Measurements from ENCODE around the gene SFXN5.
"Not testable (repeated sequence)": the region's sequence is repeated elsewhere in the genome, so short reads cannot be mapped to it uniquely, and the experiment has no call there.

SFXN5 gene

DNA sequence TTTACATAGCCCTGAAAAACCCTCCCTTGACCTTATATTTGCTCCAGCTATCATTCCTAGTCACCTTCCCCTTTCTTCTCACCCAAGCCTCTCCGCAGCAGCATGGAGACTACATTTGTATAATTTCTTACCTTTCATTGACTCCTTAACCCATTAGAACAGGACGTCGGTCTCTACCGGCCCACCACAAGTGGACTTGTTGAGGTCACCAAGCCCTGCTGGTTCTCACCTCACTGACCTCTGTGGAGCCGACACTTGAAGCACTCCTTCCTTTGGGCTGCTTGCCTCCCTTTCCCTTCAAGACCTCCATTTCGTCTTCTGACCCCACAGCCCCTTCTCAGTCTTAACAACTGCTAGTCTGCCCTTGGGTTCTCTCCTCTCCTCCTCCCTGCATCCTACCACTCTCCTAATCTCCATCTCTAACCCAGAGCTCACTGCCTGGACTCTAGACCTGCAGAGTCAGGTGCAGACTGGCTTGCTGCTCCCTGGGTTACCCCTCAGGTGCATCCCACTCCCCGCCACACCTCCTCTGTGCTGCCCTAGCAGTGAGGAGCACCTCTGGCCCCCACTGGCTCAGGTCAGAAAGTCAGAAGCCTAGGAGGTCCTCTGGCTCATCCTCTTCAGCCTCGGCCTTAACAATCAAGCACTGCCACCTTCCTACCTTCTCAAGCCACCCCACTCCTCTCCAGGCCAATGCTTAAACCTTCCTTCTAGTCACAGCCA is 5.3 kb upstream of the SFXN5 start:
- no peak for DNase-seq

DNA sequence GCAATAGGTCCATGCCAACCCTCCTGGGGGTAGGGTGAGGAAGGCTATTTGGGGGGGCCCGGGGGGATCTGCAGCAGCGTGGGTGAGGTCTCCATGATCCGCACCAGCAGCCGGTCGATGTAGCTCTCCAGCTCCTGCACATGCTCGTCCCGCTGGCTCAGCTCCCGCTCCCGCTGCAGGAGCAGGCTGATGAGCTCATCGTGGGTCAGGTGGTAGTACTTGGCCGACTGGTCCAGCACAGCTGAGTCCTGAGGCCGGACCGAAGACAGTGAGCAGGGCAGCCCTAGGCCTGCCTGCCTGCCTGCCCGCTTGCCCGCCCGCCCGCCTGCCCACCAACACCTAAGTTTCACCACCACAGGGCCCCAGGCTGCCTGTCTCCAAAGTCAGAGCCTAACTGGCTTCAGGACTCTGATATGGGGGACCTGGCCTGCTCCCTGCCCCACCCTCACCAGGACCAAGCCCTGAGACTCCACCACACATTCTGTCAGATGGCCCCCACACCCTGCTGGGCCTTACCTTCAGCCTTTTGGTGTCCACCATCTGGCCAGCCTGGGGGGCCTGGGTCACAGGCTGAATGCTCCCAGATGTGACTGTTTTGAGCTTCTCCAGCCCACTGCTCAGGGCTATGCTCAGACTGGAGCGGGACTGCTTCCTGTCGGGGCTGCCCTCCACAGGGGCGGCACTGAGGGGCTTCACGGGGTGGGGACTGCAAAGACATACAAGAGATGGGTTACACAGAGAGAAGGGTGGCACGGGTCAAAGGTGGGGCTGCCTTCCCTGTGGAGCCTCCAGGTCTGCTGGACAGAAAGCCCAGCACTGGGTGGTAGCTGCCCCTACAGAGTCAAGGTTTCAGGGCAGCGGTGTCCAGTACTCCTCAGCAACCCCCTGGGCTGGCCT is 4.2 kb upstream of the SFXN5 start:
- no peak for DNase-seq

DNA sequence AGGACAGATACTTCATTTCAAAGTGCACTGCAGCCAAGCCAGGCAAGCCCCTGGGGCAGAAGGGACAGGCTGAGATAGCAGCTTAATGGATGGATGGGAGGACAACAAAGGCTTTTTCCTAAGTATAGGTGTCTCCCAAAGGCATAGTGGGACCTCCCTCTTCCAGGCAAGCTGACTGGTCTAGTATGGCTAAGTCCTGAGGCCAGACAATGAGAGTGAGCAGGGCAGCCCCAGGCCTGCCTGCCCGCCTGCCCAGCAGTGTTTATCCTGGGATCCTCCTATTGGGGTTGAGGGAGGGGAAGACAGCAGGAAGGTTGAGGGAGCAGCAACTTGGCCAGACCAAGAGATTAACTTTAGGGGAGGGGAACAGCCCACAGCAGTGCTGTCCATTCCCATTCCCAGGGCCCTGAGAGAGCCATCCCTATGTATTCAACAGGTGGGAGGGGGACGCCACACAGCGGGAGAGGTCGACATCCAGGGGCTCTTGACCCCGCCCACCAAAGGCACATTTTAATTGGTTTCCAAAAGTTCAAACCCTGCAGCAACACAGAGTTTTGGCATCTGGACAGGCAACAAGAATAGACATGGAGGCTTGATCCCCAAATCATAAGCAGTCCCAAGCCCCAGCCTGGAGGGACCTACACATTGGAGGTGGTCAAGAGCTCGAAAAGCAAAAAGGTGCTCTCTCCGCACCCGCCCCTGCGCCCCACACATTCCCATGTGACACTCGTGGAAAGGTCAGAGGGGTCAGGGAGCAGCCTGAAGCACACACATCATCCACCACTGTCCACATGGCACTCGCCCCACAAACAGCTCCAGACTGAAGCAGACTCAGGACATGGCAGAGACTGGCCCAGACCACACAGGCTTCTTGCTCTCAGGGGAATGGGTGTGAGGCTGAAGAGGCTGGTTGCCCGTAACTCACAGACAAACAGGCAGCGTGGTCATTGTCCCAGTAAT is 2.9 kb upstream of the SFXN5 start:
- no peak for DNase-seq

DNA sequence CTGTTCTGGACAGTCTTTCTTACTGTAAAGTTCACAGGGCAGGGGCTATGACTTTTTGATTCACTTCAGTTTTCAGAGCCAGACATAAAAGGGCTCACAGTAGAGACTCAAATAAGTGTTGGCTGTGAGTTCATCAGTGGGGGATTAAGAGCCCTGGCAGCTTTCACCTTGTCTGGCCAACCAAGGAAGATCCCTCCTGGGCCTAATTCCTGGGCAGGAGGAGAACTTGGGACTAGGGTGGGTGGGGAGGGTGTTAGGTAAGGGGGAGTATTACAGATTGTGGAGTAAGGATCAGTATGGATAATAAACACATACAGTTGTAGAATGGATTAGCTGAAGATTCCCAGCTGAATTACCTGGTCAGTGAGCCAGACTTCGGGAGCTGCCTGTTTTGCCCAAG is 904 bp upstream of the SFXN5 start:
- no peak for DNase-seq

DNA sequence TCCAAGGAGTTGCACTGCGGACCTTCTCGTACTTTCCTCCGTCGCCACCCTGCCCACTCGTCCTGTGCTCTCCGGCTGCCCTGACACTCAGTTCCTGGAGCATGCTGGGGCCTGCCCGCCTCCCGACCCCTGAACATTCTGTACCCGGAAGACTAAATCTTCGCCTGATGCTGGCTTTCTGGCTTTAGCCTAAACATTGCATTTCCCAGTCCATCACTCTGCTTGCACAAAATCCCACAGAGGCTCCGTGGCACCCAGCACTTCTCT is 550 bp upstream of the SFXN5 start:
- DNase-seq: no peak

DNA sequence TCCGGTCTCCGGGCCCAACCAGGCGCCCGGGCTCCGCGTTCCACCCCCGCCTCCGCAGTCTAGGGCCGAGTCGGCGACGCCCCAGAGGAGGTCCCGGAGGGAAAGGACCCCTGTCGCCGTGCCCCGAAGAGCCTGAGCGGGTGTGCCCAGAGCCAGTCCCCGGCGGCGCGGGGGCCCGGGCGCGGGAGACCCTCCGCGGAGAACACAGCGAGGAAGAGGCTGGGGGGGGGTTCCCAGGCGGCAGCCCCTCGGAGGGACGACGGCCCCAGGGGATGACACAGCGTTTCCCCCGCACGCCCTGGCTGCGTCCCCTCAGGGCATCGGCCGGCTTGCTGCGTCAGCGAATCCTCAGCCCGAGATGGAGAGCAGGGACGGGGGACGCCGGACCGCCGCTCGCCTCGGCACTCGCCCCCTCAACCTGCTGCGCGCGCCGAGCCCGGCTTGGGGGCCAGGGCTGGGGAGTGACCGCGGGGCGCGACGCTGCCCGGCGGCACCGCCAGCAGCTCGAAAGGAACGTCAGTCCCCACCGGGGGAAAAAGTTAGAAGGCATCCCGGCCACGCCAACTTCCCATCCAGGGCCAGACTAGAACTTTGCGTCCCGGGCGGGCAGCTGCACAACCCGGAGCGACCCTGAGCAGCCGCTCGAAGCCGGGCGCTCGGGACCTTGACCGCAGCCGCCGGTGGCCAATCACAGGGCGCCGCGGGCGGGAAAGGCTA is 711 bp downstream of the SFXN5 start:
- no peak for DNase-seq

DNA sequence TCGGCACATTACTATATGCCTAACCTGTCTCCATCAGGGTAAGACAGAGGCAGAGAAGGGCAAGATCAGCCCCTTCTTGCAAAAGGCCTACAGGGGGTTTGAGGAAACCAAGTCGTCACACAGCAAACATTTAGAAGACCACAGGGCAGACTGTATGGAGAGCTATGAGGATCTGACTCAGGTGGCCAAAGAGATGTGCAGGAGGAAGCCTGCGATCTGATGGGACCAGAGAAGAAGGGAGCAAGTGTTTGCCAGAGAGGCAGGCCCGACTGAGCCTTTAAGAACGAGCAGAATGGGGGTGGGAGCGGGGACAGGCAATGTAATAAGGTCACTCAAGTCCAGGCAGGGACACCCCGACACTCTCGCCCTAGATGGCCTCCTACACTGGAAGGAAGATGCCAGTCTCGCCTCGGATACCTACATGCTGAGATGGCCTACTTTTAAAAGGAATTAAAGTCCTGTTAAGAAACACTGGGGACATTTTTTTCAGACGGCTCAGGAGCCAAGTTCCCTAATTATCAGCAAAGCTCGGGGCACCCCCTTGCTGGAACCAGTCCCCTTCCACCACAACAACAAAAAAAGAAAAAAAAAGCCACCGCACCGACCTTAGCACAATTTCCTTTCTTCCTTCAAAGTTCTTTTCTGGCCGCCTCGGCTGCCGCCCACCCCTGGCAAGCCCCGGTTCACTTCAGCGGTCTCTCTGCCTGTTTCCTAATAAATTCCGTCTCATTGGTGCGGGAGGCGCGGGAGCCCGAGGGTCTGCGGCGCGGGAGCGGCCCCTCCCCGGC is 1.5 kb downstream of the SFXN5 start:
- DNase-seq: no peak

DNA sequence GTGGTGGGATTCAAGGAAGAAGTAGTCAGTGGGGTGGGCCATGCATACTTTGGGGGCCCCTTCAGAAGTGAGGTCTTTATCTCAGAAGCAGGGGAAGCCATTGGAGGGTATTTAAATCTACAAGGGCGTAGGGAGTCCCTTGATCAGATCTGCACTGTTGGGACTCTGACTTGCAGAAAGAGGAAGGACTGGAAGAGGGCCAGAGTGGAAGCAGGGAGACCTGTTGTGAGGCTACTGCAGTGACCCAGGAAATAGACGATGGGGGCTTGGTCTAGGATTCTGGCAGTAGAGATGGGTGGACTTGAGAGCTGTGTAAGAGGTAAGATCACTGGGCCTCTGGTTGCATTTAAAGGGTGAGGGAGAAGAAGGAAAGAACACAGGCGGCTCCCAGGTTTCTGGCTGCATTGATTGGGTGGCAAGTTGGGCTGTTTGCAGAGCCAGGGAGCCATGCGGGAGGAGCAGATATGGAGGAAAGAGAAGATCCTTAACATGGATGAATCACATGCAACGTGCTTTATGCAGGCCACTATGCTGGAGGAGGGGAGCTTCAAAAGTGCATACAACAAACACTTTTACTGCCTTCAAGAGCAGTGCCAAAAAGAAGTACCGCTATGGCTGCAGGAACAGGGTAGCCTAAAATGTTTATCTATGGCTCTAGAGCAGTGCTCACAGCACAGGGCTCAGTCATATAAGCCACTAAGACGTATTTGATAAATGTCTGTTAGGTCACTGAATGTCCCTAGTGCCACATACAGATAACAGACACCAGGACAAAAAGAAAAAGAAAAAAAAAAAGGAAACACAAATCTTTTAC is 2.3 kb downstream of the SFXN5 start:
- no peak for DNase-seq

DNA sequence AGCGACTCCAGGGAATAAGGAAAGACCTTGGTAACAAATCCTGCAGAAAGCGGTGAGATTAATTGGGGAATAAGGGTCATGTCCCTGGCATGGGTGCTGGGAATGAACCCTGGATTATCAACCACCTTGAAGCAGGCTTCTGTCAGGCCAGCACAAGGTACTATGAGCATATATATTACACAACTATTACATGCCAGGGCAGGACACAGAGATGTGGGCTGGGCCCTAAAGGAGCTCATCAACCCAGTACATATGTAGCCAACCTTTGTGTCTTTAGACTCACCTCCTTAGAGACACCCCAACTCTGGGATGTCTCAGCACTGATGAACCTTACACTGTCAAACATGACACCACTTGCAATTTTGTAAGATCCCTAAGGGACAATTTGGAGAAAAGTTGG is 3.4 kb downstream of the SFXN5 start:
- DNase-seq: no peak

DNA sequence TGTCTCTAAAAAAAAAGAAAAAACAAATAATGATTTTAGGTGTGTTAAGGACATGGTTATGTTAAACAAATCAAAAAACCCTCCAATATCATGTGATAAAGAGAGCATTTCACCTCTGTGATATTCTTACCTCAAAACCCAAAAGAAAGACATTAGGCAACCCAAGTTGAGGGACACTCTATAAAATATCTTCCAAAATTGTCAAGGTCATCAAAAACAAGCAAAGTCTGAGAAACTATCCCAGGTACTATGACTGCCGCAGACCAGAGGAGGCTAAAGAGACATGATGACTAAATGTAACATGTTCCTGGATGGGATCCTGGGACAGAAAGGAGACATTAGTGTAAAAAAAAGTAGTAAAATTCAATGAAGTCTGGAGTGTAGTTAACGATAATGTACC is 4.5 kb downstream of the SFXN5 start:
- no peak for DNase-seq

DNA sequence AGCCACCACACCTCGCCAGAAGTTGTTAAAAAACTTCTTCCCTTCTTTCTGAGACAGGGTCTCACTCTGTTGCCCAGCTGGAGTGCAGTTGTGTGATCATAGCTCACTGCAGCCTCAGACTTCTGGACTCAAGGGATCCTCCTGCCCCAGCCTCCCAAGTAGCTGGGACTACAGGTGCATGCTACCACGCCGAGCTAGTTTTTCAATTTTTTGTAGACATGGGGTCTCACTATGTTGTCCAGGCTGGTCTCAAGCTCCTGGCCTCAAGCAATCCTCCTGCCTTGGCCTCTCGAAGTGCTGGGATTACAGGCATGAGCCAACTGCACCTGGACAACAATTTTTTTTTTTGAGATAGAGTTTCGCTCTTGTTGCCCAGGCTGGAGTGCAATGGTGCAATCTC is 6.4 kb downstream of the SFXN5 start:
- not testable (repeated sequence) for DNase-seq

DNA sequence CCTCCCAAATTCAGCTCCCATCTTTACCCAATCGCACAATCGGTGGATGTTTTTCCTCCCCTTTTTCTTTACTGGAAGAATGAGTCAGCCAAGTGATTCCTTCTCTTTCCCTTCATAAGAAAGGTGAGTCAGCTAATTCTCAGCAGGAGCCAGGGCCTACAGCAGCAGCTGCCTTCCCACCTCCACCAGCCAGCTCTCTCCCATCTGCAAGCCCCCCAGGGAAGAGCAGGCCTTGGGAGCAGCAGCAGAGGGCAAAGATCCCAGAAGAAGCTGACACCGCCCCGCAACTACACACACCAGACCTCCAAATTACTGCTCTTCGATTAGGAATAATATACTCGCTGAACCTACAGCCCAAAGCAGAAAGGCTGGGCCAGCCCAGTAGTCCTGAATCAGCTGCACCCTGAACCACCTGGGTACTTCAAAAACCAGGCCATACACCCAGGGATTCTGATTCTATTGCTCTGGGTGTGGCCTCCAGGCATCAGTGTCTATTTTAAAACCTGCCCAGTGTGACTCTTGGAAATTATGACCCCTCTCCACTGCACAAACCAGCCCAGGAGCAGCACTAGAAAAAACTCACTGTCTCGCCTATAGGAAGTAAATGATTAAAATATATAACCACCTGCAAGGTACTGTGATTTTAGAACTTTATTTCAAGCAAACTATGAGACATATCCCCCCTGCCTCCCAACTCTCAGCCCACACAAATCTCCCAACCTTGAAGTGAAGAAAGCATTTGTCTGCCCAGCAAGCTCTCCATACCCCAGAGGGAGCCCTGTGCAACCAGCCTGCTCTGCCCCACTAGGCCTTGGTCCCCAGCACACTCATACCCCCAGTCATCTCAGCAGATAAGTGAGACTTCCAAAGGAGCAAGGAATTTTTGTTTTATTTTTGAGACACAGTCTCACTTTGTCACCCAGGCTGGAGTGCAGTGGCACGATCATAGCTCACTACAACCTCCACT is 7.3 kb downstream of the SFXN5 start:
- no peak for DNase-seq

DNA sequence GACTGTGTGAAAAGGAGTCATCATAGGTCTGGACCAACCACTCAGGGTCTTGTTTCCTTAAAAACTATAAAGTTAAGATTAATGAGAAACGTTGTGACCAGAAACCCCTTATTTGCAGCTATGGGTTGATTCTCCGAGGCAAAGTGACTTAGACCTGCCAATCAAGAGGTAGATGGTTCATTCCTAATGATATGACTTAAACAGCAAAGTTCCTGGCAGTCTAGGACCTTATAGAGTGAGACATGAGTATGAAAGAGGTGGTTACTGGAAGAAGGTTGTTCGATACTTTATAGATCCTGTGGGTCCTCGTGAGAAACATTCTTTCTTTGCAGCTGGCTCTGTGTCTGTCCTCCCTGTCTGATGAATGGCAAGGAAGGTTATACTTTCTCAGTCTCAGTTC is 8.0 kb downstream of the SFXN5 start:
- DNase-seq: no peak

DNA sequence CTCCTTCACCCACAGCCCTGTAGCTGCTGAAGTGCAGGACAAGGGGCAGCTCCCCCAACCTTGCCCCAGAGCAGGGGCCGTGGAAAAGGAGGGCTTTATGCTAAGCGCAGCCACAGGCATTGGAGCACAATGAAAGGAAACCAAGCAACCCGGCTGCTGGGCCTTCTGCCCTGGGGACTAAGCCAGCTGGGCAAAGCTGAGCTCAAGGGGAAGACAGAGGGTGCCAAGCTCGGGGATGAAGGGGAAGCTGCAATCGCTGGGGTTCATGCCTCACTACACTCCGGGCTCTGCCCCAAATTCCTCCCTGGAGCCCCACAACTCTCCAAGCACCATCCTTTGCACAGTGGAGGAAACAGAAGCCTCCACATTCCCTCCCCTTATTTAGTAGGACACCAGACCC is 12.4 kb downstream of the SFXN5 start:
- no peak for DNase-seq

DNA sequence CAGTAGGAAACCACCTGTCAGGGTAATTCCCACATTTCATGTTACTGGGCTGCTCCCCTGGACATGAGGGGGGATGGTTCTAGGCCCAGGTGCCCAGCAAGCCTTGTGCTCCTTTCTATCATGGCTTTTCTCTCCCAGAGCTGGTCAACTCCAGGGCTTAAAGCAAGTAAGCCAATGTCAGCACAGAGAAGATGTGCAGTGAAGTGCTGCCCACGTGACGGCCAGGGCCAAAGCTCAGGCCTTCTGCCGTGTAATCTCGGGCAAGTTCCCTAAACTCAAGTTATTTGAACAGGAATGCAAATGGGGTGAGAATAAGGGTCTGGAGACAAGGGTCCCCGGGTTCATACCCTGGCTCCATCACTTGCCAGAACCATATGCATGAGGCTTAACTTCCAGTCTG is 16.5 kb downstream of the SFXN5 start:
- no peak for DNase-seq

DNA sequence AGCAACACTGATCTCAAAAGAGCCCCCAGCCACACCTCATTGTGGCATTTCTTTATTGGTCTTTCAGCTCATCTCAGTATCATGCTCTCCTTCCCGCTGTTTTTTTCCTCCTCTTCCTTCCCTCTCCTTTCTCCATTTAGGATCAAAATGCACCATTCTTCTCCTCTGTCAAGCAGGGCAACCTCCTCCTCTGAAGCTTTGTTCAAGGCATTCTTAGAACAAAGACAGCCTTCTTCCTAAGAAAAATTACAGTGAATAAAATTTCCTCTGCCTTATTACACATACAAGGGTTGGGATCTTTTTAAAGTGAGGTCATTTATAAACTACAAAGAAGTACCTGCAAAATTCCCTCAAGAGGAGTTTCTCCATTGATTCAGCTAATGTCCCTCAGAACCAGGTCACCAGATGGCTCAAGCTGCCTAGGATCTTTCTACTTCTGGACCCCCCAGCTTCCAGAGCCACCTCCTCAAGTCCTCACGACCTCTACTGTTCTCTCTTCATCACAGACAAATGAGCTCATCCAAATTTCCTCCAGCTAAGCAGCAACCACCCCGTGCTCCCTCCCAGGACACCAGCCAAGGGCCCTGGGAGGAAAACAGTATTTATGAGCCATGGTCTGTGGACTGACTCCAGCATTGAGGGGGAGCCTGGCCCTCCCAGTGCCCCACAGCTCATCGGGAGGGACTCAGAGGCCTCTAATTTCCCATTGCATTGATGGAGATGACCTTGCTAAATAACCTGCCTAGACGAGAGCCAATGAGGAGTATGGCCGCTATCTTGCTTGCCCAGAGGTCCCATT is 18.0 kb downstream of the SFXN5 start:
- no peak for DNase-seq

DNA sequence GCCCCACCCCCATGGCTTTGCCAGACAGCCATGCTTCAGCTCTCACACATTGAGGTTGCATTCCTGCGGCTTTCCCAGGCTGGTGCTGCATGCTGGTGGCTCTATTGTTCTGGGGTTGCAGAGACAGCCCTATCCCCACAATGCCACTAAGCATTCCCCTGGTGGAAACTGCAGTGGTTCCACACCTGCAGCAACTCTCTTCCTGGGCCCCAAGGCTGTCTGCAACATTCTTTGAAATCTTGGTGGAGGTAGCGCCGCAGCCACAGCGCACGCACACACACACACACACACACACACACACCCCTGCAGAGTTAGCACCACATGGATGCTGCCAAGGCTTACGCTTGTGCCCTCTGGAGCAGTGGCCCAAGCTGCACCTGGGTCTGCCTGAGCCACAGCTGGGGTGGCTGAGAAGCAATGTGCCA is 21.4 kb downstream of the SFXN5 start:
- DNase-seq: no peak

DNA sequence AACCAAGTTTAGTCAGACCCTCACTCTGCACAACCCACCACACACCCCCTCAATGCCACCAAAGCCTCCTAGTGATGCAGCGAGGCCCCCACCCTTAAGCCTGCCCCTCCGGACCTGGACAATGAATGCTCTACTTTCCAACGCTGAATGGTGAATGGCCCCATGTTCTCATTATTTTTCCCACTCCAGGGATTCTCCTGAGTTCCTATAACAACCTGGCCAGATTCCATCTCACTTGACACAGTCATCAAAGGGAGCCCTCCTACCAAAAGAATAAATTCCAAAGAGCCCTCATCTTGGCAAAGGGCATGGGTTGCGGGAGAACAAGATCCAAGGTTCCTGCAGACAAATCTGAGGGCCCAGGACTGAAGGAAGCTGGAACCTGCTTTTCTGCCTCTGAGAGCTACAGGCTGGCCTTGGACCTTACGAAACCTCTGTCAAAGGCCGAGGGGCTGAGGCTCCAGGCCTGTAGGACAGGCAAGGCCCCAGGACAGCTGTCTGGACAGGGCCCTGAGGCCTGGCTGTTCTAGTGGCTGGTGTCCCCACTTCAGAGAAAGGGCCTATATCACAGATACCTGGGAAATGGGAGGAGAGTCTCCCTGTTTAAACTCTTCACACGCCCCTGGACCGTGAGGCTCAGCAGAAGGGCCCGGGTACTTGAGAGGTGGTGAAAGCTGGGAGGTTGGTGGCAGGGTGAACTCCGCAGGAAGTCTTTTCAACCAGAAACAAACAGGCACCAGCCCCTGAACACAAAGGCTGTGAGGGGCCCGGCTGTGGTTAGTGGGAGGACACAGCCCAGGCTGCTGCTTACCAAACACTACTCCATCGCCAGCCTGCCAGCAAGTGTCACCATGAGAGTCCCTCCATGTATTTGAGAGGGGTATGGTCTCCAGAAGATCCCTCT is 27.3 kb downstream of the SFXN5 start:
- DNase-seq: no peak
